Activated CD4-positive, alpha-beta T cell treated with anti-CD3 and anti-CD28 coated beads, Interleukin-2, amount 10 ng/mL, durations not matched to agents 24 days and 14 days (primary cell): ENCODE results near the gene ZDHHC7. TPM values are rescaled to one million over a fixed set of nuclear protein-coding genes. Genes with fewer than 3 reads are reported as not detected.

ENCODE experiments used
- DNase-seq: peaks from one replicate; pipeline ENCODE4 v3.0.0; 2022
- H3K27ac Mint-ChIP-seq: one replicate; pipeline ENCODE4 v1.8.0; 2022; ENCODE audit warnings: mild to moderate bottlenecking, mixed read lengths
- H3K27me3 Mint-ChIP-seq: one replicate; pipeline ENCODE4 v1.8.0; 2022; ENCODE audit warnings: mixed read lengths
- H3K36me3 Mint-ChIP-seq: one replicate; pipeline ENCODE4 v1.8.0; 2022; ENCODE audit warnings: low read depth, mild to moderate bottlenecking, mixed read lengths
- H3K4me1 Mint-ChIP-seq: one replicate; pipeline ENCODE4 v1.8.0; 2021; ENCODE audit warnings: mixed read lengths
- H3K4me3 Mint-ChIP-seq: one replicate; pipeline ENCODE4 v1.8.0; 2022; ENCODE audit warnings: mild to moderate bottlenecking, moderate library complexity, mixed read lengths
- H3K9me3 Mint-ChIP-seq: one replicate; pipeline ENCODE4 v1.8.0; 2021; ENCODE audit warnings: mixed read lengths
- intact Hi-C: fragments of 100-400 bp; cut with micrococcal nuclease; formaldehyde crosslinking; loops from one replicate; pipeline ENCODE4 v1.15.1; 2023
- total RNA-seq: library from RNA; stranded (reverse); gene quantifications from 2 replicates; pipeline ENCODE4 v1.2.3, GENCODE V29; 2022

Gene ZDHHC7
- total RNA-seq, 1 donor from 2014 or later: 30.8 TPM

- intact Hi-C loops: no loop called here
- Mint-ChIP-seq H3K4me3 (no peak overlapping the region), H3K9me3 (no peaks in the 10 kb centered on the region), H3K27ac (no peak overlapping the region), H3K4me1 (peaks cover 9% of the 10 kb centered on the region), H3K27me3 (no peaks in the 10 kb centered on the region), H3K36me3 (peaks cover 6% of the 10 kb centered on the region)
- DNase-seq: no peak
These were observed 37.7 kb upstream of the ZDHHC7 start for GRCh38 chr16:85048921-85049562.

GRCh38 chr16:85047867-85048455 lies 36.6 kb upstream of the ZDHHC7 start:
- H3K4me1 Mint-ChIP-seq: peaks cover 9% of the 10 kb centered on the region
- intact Hi-C loops: no loop called here
- DNase-seq: no peak

GRCh38 chr16:85046931-85047866 lies 35.9 kb upstream of the ZDHHC7 start:
- Mint-ChIP-seq H3K27me3 (no peaks in the 10 kb centered on the region), H3K27ac (peak overlapping the region; percentile 65), H3K4me3 (peak overlapping the region; percentile 62), H3K9me3 (no peaks in the 10 kb centered on the region), H3K36me3 (peaks cover 1% of the 10 kb centered on the region), H3K4me1 (peaks cover 9% of the 10 kb centered on the region)
- intact Hi-C loops: no loop called here
- peak; percentile 66 for DNase-seq

More at GRCh38 chr16:85047867-85048455, 36.6 kb upstream of the ZDHHC7 start:
- H3K9me3 Mint-ChIP-seq: no peaks in the 10 kb centered on the region
- no peak overlapping the region for H3K4me3 Mint-ChIP-seq
- no peak overlapping the region for H3K27ac Mint-ChIP-seq
- no peaks in the 10 kb centered on the region for H3K27me3 Mint-ChIP-seq
- peaks cover 2% of the 10 kb centered on the region for H3K36me3 Mint-ChIP-seq

DNA sequence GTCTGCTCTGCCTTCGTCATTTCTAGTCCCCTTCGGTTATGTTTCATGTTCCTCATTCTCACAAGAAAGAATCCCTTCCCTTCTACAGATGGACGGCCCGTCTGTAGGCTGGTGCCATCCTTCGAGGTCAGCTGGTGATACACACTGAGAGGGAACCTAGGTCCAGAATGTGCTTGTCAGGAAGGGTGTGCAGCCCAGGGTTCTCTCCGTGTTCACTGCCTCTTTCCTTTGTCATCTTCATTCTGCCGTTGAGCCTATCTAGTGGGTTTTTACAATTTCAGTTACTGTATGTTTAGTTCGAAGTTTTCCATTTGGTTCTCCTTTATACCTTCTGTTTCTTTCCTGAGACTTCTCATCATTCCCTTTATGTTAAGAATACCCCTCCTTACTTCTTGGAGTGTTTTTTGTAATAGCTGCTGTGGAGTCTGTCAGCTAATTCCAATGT lies 35.2 kb upstream of the ZDHHC7 start:
- Mint-ChIP-seq H3K9me3 (no peaks in the 10 kb centered on the region), H3K27ac (no peak overlapping the region), H3K27me3 (no peaks in the 10 kb centered on the region), H3K4me3 (no peak overlapping the region), H3K4me1 (peaks cover 9% of the 10 kb centered on the region), H3K36me3 (peaks cover 1% of the 10 kb centered on the region)
- intact Hi-C loops: no loop called here
- DNase-seq: no peak

DNA sequence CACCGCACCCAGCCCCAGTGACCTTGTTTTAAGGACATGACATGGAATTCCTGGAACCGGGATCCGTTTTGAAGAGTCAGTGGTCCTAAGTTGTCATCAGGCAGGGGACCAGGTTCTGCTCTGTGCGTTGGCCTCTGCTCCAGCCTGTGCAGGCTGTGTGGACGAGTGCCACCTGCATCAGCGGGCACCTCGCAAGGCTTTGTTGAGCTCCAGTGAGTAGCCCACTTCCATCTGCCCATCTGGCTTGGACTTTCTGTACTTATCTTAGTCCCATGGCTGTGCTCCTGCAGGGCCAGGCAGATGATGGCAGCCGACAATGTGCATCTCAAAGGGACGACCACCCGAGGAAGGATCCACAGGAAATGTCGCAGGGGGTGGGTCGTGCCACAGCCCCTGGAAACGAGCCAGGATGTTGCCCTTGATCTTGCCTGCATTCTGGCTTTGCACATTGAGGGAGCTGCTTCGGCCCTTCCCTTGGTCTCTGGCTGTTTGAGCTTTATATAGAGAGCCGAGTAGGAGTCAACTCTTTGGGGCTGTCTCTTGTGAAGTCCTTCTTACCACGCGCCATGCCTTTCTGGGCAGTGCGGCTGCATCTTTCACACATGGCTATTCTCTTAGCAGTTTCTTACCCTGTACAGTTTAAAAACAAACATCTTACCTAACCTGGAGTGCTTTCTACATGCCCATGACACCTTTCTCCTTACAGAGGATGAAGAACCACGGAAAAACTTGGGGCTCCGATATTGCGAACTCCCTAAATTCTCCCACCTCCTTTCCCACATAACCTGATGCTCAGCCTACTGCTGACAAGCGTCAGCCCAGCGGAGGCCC lies 34.5 kb upstream of the ZDHHC7 start:
- Mint-ChIP-seq H3K4me3 (no peak overlapping the region), H3K27me3 (no peaks in the 10 kb centered on the region), H3K27ac (no peak overlapping the region), H3K36me3 (peaks cover 1% of the 10 kb centered on the region), H3K4me1 (peaks cover 9% of the 10 kb centered on the region), H3K9me3 (no peaks in the 10 kb centered on the region)
- intact Hi-C loops: no loop called here
- no peak for DNase-seq

- Mint-ChIP-seq H3K36me3 (peaks cover 1% of the 10 kb centered on the region), H3K9me3 (no peaks in the 10 kb centered on the region), H3K4me3 (no peak overlapping the region), H3K27ac (no peak overlapping the region), H3K4me1 (peaks cover 7% of the 10 kb centered on the region), H3K27me3 (no peaks in the 10 kb centered on the region)
- DNase-seq: no peak
- intact Hi-C loops: no loop called here
These were observed 33.7 kb upstream of the ZDHHC7 start for GRCh38 chr16:85045077-85045476.

GRCh38 chr16:85042606-85043005 lies 31.3 kb upstream of the ZDHHC7 start:
- intact Hi-C loops: no loop called here
- Mint-ChIP-seq H3K27ac (no peak overlapping the region), H3K27me3 (no peaks in the 10 kb centered on the region), H3K4me3 (no peak overlapping the region), H3K4me1 (peaks cover 4% of the 10 kb centered on the region), H3K9me3 (no peaks in the 10 kb centered on the region), H3K36me3 (peaks cover 1% of the 10 kb centered on the region)
- DNase-seq: no peak

- peaks cover 4% of the 10 kb centered on the region for H3K36me3 Mint-ChIP-seq
- DNase-seq: no peak
- no peak overlapping the region for H3K27ac Mint-ChIP-seq
- no peaks in the 10 kb centered on the region for H3K27me3 Mint-ChIP-seq
- no peak overlapping the region for H3K4me3 Mint-ChIP-seq
- peaks cover 4% of the 10 kb centered on the region for H3K4me1 Mint-ChIP-seq
- H3K9me3 Mint-ChIP-seq: no peaks in the 10 kb centered on the region
- intact Hi-C loops: no loop called here
These were observed 30.8 kb upstream of the ZDHHC7 start for GRCh38 chr16:85042167-85042526.

GRCh38 chr16:85041219-85042166 lies 30.2 kb upstream of the ZDHHC7 start:
- Mint-ChIP-seq H3K4me3 (no peak overlapping the region), H3K27me3 (no peaks in the 10 kb centered on the region), H3K27ac (no peak overlapping the region), H3K9me3 (no peaks in the 10 kb centered on the region), H3K4me1 (peaks cover 9% of the 10 kb centered on the region), H3K36me3 (peaks cover 6% of the 10 kb centered on the region)
- DNase-seq: no peak
- intact Hi-C loops: no loop called here

DNA sequence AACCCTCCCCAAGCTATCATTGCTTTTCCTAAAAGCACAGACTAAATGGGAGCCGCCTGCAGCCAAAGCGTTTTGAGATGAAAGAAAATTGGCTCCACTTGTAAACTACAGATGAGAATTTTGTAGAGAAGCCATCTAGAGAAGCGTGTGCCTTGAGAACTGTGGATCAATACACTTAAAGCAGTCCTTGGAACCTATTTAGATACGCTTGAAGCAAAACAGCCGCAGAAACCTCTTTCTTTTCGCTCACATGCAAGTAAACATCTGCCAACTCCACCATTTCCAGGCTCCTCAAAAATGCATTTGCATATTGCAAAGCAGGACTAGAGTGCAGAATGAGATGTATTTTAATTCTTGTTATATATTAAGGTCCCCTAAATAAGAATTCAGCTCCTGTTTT lies 29.4 kb upstream of the ZDHHC7 start:
- Mint-ChIP-seq H3K27ac (no peak overlapping the region), H3K4me3 (no peak overlapping the region), H3K36me3 (peaks cover 9% of the 10 kb centered on the region), H3K27me3 (no peaks in the 10 kb centered on the region), H3K9me3 (no peaks in the 10 kb centered on the region), H3K4me1 (peaks cover 12% of the 10 kb centered on the region)
- no peak for DNase-seq
- intact Hi-C loops: no loop called here

- peaks cover 12% of the 10 kb centered on the region for H3K4me1 Mint-ChIP-seq
- intact Hi-C loops: no loop called here
- H3K27me3 Mint-ChIP-seq: no peaks in the 10 kb centered on the region
- H3K27ac Mint-ChIP-seq: no peak overlapping the region
- no peak for DNase-seq
- no peak overlapping the region for H3K4me3 Mint-ChIP-seq
- H3K36me3 Mint-ChIP-seq: peaks cover 8% of the 10 kb centered on the region
- no peaks in the 10 kb centered on the region for H3K9me3 Mint-ChIP-seq
These were observed 26.4 kb upstream of the ZDHHC7 start for GRCh38 chr16:85037721-85038120.

DNA sequence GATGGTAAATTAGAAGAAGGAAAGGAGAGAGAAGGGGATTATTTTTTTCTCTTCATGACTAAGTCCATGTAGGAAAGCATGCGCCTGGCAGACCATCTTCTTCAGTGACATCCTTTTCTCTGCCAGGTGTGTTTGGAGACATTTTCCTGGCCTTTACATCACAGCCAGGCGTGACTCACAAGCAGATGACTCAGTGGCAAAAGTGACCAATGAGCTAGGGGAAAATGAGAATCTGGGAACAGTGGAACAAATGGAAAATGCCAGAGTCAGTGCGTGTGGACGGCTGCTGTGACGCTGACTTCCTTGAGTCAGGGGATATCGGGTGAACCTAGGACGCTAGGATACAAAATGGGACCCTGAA lies 25.7 kb upstream of the ZDHHC7 start:
- peaks cover 12% of the 10 kb centered on the region for H3K36me3 Mint-ChIP-seq
- peaks cover 12% of the 10 kb centered on the region for H3K4me1 Mint-ChIP-seq
- no peak overlapping the region for H3K4me3 Mint-ChIP-seq
- no peaks in the 10 kb centered on the region for H3K27me3 Mint-ChIP-seq
- intact Hi-C loops: no loop called here
- no peak for DNase-seq
- H3K9me3 Mint-ChIP-seq: no peaks in the 10 kb centered on the region
- peak overlapping the region; percentile 55 for H3K27ac Mint-ChIP-seq
